Measurements from ENCODE around the gene TMEM212.

- TF ChIP-seq POLR2A (IDR thresholded peaks at IDR 0.05) = no peak
- TF ChIP-seq CTCF (IDR thresholded peaks at IDR 0.05) = no peak
Observed at GRCh38 chr3:171837698-171838097, 5.5 kb upstream of the TMEM212 start.

All from adrenal gland (tissue), 5 donors.